Measurements from ENCODE around the gene KLHDC8B. TPM values are rescaled to one million over a fixed set of nuclear protein-coding genes. Genes with fewer than 3 reads are reported as not detected.
A peak's percentile ranks its signal among the peaks of the same experiment; 100 is the strongest.

KLHDC8B gene
- total and polyA plus RNA-seq, 2 donors (not counting 3 experiments of a cell fraction or from before 2014, with no cell fraction given): 36.0 to 77.8 TPM

DNA sequence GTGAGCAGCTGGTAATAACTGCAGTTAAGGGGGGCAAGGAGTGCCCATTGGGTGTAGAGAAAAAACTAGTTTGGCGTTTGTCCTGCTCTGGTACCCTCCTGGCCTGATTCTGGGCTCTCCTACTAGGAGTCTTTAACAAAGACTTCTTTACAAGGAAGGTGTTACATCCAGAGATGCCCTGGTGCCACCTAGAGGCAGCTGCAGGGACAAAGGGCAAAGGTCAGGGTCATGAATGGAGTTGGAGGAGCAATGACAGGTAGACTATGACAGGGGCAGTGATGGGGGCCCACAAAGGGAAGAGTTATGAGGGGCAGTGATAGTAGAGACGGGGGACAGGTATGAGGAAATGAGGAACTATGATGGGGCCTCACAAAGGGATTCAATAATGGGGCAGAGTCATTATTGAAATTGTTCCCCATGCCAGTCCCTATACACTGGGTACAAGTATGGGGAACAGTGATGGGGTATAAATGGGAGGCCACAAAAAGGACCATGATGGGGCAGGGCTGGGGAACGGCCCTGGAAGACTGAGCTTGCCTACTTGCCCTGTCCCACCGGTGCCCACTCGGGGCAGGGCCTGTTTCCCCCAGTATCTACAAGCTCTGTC, 13.2 kb upstream of the KLHDC8B start:
- Histone ChIP-seq H3K27ac (ENCODE audit: insufficient read depth, low read depth, low read length) (no peak overlapping the region), H3K4me2 (ENCODE audit: insufficient read depth, low read length) (no peak overlapping the region), H3K9me3 (replicated peaks; ENCODE audit: control insufficient read depth, insufficient read depth, low read length) (no peaks in the 10 kb centered on the region), H3K27me3 (ENCODE audit: control insufficient read depth in 2 of 2, insufficient read depth in 2 of 2, low read length in 2 of 2) (no peaks in the 10 kb centered on the region), H3K4me1 (ENCODE audit: control insufficient read depth, extremely low read depth, insufficient read depth, low read length) (no peaks in the 10 kb centered on the region), H3K9me1 (replicated peaks; ENCODE audit: control insufficient read depth, extremely low read depth, insufficient read depth, low read length) (no peaks in the 10 kb centered on the region), H2AFZ (ENCODE audit: low read depth, low read length) (no peak overlapping the region), H3K9ac (replicated peaks; ENCODE audit: extremely low read depth, insufficient read depth, low read length) (no peak overlapping the region), H3K79me2 (ENCODE audit: control insufficient read depth, insufficient read depth, low read length) (no peaks in the 10 kb centered on the region), H3K4me3 (replicated peaks in 1 of 3; ENCODE audit: insufficient read depth in 1 of 3, low read depth in 1 of 3, low read length in 3 of 3) (no peak overlapping the region), H3K36me3 (ENCODE audit: control insufficient read depth in 2 of 2, extremely low read depth in 1 of 2, insufficient read depth in 2 of 2, low read length in 2 of 2) (peaks cover 0 to 9% of the 10 kb centered on the region in 2 experiments), H4K20me1 (replicated peaks; ENCODE audit: control insufficient read depth, extremely low read depth, insufficient read depth, low read length) (no peaks in the 10 kb centered on the region)
- BruUV-seq (replicated peaks): no TSS peak
- TF ChIP-seq, protein P1, sequence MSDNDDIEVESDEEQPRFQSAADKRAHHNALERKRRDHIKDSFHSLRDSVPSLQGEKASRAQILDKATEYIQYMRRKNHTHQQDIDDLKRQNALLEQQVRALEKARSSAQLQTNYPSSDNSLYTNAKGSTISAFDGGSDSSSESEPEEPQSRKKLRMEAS (IDR thresholded peaks at IDR 0.05; ENCODE audit: insufficient read depth, insufficient read length): no peak
- TF ChIP-seq, protein P2, sequence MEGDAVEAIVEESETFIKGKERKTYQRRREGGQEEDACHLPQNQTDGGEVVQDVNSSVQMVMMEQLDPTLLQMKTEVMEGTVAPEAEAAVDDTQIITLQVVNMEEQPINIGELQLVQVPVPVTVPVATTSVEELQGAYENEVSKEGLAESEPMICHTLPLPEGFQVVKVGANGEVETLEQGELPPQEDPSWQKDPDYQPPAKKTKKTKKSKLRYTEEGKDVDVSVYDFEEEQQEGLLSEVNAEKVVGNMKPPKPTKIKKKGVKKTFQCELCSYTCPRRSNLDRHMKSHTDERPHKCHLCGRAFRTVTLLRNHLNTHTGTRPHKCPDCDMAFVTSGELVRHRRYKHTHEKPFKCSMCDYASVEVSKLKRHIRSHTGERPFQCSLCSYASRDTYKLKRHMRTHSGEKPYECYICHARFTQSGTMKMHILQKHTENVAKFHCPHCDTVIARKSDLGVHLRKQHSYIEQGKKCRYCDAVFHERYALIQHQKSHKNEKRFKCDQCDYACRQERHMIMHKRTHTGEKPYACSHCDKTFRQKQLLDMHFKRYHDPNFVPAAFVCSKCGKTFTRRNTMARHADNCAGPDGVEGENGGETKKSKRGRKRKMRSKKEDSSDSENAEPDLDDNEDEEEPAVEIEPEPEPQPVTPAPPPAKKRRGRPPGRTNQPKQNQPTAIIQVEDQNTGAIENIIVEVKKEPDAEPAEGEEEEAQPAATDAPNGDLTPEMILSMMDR (IDR thresholded peaks at IDR 0.05; ENCODE audit: extremely low read depth in 1 of 2, insufficient read depth in 1 of 2, low read depth in 1 of 2, low read length in 2 of 2): peak; percentile 12 to 19
- no peak for DNase-seq (ENCODE audit: low read depth, low spot score)
- intact Hi-C loops (cut with micrococcal nuclease) (loop anchor here (2.0 kb wide), 1 partner anchor 169 kb away; no protein-coding TSS in a partner anchor), dilution Hi-C loops (cut with MboI; ENCODE audit: extremely low pct_ligation_motif_present, low sequenced_read_pairs) (no loop called here)
- FAIRE-seq: peak; percentile 48
- ChIA-PET POLR2A (no interaction called here), CTCF (interaction anchor here (1.3 to 1.8 kb wide), 3 partner anchors 13 to 291 kb away, joined by 4 to 7 read pairs (median 4); partner anchors contain the start of genes KLHDC8B and LAMB2)

DNA sequence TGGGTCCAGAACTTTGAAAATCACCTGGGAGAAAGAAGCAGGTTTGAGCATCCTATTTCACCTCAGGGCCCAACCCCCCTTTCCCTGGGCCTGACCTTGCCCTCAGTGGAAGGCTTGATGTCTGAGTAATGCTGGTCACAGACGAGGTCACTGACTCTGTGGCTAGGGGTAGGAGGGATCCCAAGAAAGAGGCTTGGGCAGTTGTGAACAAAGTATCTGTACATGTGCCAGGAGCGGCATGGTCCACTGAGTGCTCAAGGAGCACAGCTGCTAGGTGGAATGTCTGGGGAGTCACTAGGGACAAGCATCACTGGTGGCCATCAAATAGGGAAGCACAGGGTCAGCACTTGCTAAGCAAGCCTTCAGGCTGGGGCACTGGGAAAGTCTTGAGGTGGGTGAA, 12.6 kb upstream of the KLHDC8B start:
- Histone ChIP-seq H3K9me1 (replicated peaks; ENCODE audit: control insufficient read depth, extremely low read depth, insufficient read depth, low read length) (no peaks in the 10 kb centered on the region), H3K27me3 (ENCODE audit: control insufficient read depth in 2 of 2, insufficient read depth in 2 of 2, low read length in 2 of 2) (no peaks in the 10 kb centered on the region), H4K20me1 (replicated peaks; ENCODE audit: control insufficient read depth, extremely low read depth, insufficient read depth, low read length) (no peaks in the 10 kb centered on the region), H3K9me3 (replicated peaks; ENCODE audit: control insufficient read depth, insufficient read depth, low read length) (no peaks in the 10 kb centered on the region), H3K4me3 (replicated peaks in 1 of 3; ENCODE audit: insufficient read depth in 1 of 3, low read depth in 1 of 3, low read length in 3 of 3) (no peak overlapping the region), H3K4me1 (ENCODE audit: control insufficient read depth, extremely low read depth, insufficient read depth, low read length) (no peaks in the 10 kb centered on the region), H3K36me3 (ENCODE audit: control insufficient read depth in 2 of 2, extremely low read depth in 1 of 2, insufficient read depth in 2 of 2, low read length in 2 of 2) (peaks cover 2 to 14% of the 10 kb centered on the region in 2 experiments), H3K27ac (ENCODE audit: insufficient read depth, low read depth, low read length) (no peak overlapping the region), H3K4me2 (ENCODE audit: insufficient read depth, low read length) (no peak overlapping the region), H2AFZ (ENCODE audit: low read depth, low read length) (no peak overlapping the region), H3K79me2 (ENCODE audit: control insufficient read depth, insufficient read depth, low read length) (no peaks in the 10 kb centered on the region), H3K9ac (replicated peaks; ENCODE audit: extremely low read depth, insufficient read depth, low read length) (no peak overlapping the region)
- dilution Hi-C loops (cut with MboI; ENCODE audit: extremely low pct_ligation_motif_present, low sequenced_read_pairs) (no loop called here), intact Hi-C loops (cut with micrococcal nuclease) (loop anchor here (2.0 kb wide), 1 partner anchor 170 kb away; no protein-coding TSS in a partner anchor)
- no TSS peak for BruUV-seq (replicated peaks)
- ChIA-PET CTCF (interaction anchor here (1.5 to 1.8 kb wide), 2 partner anchors 12 to 26 kb away, joined by 4 to 7 read pairs; partner anchors contain the start of genes KLHDC8B and LAMB2), POLR2A (no interaction called here)
- TF ChIP-seq, protein P1 (IDR thresholded peaks at IDR 0.05; ENCODE audit: insufficient read depth, insufficient read length): no peak
- TF ChIP-seq POLR2AphosphoS5 (IDR thresholded peaks at IDR 0.05; ENCODE audit: insufficient read depth, low read depth, low read length): no peak
- no peak for TF ChIP-seq FOS (IDR thresholded peaks at IDR 0.05; ENCODE audit: borderline replicate concordance, insufficient read depth, low read length)
- TF ChIP-seq, protein P2 (IDR thresholded peaks at IDR 0.05; ENCODE audit: extremely low read depth in 1 of 2, insufficient read depth in 1 of 2, low read depth in 1 of 2, low read length in 2 of 2): no peak
- no peak for TF ChIP-seq MYC (IDR thresholded peaks at IDR 0.05; ENCODE audit: low read depth, low read length)
- FAIRE-seq (no peak), DNase-seq (ENCODE audit: low read depth, low spot score) (no peak)

Measured in endothelial cell of umbilical vein (primary cell).